Measurements from ENCODE around the gene RNPS1. TPM values are rescaled to one million over a fixed set of nuclear protein-coding genes. Genes with fewer than 3 reads are reported as not detected.

Gene RNPS1
- total RNA-seq, 1 donor = 95.0 TPM

DNA sequence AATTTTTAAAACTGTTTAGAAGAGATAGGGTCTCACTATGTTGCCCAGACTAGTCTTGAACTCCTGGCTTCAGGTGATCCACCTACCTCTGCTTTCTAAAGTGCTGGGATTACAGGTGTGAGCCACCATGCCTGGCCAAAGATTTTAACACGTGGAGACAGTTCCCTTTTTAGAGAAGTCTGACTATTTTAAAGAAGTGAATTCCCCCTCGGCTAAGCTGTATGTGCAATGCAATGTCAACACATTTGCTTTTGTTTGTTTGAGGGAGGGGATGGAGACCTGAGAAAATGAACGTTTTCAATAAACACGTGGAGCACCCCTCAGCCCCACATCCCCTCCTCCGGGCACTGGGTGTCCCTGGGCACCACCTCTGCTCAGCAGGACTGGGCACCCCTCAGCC, 14.3 kb upstream of the RNPS1 start:
- DNase-seq (ENCODE audit: low read depth) = no peak
- TF ChIP-seq CTCF (IDR thresholded peaks at IDR 0.05; ENCODE audit: insufficient read depth, low read depth, low read length) = no peak

GRCh38 chr16:2280981-2281542, 13.1 kb upstream of the RNPS1 start:
- no peak for TF ChIP-seq CTCF (IDR thresholded peaks at IDR 0.05; ENCODE audit: insufficient read depth, low read depth, low read length)
- no peak for DNase-seq (ENCODE audit: low read depth)
- H3K4me3 ChIP-seq (ENCODE audit: low read depth, low read length) = no peak overlapping the region

More for the DNA sequence above, 14.3 kb upstream of the RNPS1 start:
- no peak overlapping the region for H3K4me3 ChIP-seq (ENCODE audit: low read depth, low read length)

DNA sequence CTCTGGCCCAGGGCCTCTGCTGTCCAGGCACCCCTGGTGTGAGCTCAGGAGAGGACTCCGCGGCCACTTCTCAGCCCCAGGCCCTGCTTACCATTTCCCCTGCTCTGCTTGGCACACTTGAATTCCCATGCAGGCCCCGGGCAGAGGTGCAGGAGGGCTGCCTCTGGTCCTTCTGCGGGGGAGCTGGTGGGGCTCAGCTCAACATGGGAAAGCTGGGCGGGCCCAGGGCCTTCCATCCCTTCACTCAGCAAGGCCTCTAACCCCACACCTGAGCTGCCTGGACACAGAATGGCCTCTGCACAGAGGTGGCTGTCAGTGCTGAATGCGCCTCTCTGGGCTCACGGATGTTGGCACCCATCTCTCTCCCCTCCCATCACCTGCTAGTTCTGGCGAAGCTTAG, 12.5 kb upstream of the RNPS1 start:
- no peak for TF ChIP-seq CTCF (IDR thresholded peaks at IDR 0.05; ENCODE audit: insufficient read depth, low read depth, low read length)
- no peak overlapping the region for H3K4me3 ChIP-seq (ENCODE audit: low read depth, low read length)
- no peak for DNase-seq (ENCODE audit: low read depth)

DNA sequence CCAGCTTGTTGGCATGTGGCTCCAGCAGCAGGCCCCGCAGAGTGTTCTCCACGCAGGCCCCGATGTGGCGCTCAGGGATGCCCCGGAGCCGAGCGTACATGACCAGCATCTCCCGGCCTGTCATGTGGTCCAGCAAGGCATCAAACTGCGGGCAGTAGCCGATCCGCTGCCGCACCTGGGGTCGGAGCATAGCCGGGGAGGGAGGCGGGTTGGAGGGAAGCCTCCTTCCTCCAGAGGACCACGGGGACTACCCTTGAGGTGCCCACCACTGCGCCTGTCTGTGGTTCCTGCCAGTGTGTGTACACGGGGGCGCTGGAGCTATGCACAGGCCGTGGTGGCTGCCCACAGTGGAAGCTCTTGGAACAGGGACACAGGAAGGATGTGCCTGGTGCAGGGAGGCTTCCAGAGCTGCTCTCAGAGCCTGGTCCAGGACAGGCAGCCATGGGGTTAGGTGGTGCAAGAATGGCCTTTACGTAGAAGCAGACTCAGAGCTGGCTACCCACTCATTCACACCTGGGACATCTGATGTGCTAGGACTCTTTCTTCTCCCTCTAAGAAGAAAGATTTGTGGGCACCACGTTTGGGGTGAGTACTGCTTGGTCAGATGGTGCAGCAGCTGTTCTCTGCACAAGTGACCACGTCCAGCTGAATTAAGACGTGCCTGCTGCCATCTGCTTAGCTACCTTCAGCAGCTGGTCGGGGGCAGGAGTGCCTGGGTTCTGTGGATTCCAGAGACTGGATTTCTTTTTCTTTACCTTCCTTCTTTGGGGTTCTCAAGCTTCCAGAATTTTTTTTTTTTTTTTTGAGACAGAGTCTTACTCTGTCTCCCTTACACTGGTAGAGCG, 11.3 kb upstream of the RNPS1 start:
- TF ChIP-seq CTCF (IDR thresholded peaks at IDR 0.05; ENCODE audit: insufficient read depth, low read depth, low read length) = no peak
- no peak overlapping the region for H3K4me3 ChIP-seq (ENCODE audit: low read depth, low read length)
- no peak for DNase-seq (ENCODE audit: low read depth)

DNA sequence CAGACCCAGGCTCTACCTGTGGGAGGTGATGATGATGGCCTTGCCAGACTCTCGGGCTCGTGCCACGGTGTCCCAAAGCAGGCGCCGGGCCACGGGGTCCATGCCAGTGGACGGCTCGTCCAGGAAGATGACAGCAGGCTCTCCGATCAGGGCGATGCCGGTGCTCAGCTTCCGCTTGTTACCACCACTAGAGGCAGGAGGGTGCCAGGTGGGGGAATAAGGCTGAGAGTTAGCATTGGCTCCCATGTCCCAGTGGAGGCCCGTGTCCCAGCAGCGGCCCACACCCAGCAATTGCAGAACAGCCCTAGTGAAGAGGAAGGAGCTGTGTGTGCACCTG, 10.3 kb upstream of the RNPS1 start:
- H3K4me3 ChIP-seq (ENCODE audit: low read depth, low read length) = no peak overlapping the region
- no peak for DNase-seq (ENCODE audit: low read depth)
- no peak for TF ChIP-seq CTCF (IDR thresholded peaks at IDR 0.05; ENCODE audit: insufficient read depth, low read depth, low read length)

- no peak for DNase-seq (ENCODE audit: low read depth)
- TF ChIP-seq CTCF (IDR thresholded peaks at IDR 0.05; ENCODE audit: insufficient read depth, low read depth, low read length) = no peak
- H3K4me3 ChIP-seq (ENCODE audit: low read depth, low read length) = no peak overlapping the region
Measured at GRCh38 chr16:2277466-2278271, 9.7 kb upstream of the RNPS1 start.
